HG03469 (cell line): Measurements from ENCODE around the gene ATP6V1B1.

Experiments used
- ATAC-seq: cut with Tn5 transposase; IDR thresholded peaks from one replicate; pipeline ENCODE4 v1.9.1; 2021; ENCODE audit warnings: mild to moderate bottlenecking, moderate library complexity, moderate number of reproducible peaks; ENCODE audit not compliant: unreplicated experiment

ATP6V1B1 gene

GRCh38 chr2:70926042-70926441 is 9.7 kb upstream of the ATP6V1B1 start:
- no peak for ATAC-seq

GRCh38 chr2:70927138-70927537 is 8.6 kb upstream of the ATP6V1B1 start:
- ATAC-seq: no peak

GRCh38 chr2:70927641-70928040 is 8.1 kb upstream of the ATP6V1B1 start:
- ATAC-seq: no peak

- no peak for ATAC-seq
Observed at GRCh38 chr2:70928366-70928765, 7.3 kb upstream of the ATP6V1B1 start.

GRCh38 chr2:70930371-70931329 is 5.0 kb upstream of the ATP6V1B1 start:
- no peak for ATAC-seq

GRCh38 chr2:70931376-70932000 is 4.2 kb upstream of the ATP6V1B1 start:
- no peak for ATAC-seq

- ATAC-seq: no peak
Observed at GRCh38 chr2:70932631-70933230, 3.0 kb upstream of the ATP6V1B1 start.

GRCh38 chr2:70934981-70935380 is 719 bp upstream of the ATP6V1B1 start:
- no peak for ATAC-seq

GRCh38 chr2:70936165-70936978 is 672 bp downstream of the ATP6V1B1 start:
- no peak for ATAC-seq

GRCh38 chr2:70936979-70937811 is 1.5 kb downstream of the ATP6V1B1 start:
- no peak for ATAC-seq

- ATAC-seq: no peak
Observed at GRCh38 chr2:70937866-70938585, 2.3 kb downstream of the ATP6V1B1 start.

- ATAC-seq: no peak
Observed at GRCh38 chr2:70938586-70938950, 2.9 kb downstream of the ATP6V1B1 start.

GRCh38 chr2:70939001-70939838 is 3.5 kb downstream of the ATP6V1B1 start:
- ATAC-seq: no peak

- ATAC-seq: no peak
Observed at GRCh38 chr2:70939839-70940580, 4.3 kb downstream of the ATP6V1B1 start.

- no peak for ATAC-seq
Observed at GRCh38 chr2:70941186-70941585, 5.5 kb downstream of the ATP6V1B1 start.

- no peak for ATAC-seq
Observed at GRCh38 chr2:70941701-70942100, 6.0 kb downstream of the ATP6V1B1 start.

- no peak for ATAC-seq
Observed at GRCh38 chr2:70942396-70943204, 6.9 kb downstream of the ATP6V1B1 start.
